GM21619 (cell line): Measurements from ENCODE around the gene ITLN1.

Experiments
- ATAC-seq: cut with Tn5 transposase; IDR thresholded peaks from one replicate; pipeline ENCODE4 v1.9.1; 2021; ENCODE audit not compliant: unreplicated experiment

Gene ITLN1

DNA sequence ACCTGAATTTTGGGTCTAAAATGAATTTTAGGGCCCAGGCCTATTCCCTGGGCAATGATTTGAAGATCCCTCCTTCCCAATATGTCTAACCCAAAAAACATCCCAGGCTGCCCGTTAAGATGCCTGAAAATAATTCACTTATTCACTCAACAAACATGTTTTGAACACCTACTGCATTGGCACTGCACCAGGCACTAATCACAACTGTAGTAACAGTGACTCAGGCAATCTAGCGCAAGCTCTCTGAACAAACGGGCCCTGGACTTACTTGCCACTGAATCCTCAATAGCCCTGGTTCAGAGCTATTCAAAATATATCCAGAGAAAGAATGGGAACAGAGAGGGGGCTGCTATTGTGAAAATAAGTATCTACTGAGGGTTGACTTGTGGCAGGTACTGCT lies 26.5 kb downstream of the ITLN1 start:
- no peak for ATAC-seq

DNA sequence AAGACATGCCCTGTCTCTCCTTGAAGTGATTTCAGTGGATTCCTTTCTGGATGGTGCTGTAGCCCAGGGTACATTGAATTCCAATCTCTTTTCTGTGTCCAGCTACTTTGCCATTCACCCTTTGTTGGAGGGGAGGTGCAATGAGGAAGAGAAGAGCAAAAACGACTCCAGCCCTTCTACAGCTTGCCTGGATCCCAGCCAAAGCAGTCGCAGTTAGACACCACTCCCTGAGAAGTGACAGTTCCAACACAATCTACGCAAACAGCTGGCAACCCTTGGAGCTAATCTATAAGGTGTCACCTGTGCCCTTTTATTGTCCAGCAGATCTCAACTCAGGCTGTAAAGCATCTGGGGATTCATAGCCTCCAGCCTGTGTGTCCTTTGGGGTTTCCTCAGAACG lies 26.9 kb downstream of the ITLN1 start:
- no peak for ATAC-seq

DNA sequence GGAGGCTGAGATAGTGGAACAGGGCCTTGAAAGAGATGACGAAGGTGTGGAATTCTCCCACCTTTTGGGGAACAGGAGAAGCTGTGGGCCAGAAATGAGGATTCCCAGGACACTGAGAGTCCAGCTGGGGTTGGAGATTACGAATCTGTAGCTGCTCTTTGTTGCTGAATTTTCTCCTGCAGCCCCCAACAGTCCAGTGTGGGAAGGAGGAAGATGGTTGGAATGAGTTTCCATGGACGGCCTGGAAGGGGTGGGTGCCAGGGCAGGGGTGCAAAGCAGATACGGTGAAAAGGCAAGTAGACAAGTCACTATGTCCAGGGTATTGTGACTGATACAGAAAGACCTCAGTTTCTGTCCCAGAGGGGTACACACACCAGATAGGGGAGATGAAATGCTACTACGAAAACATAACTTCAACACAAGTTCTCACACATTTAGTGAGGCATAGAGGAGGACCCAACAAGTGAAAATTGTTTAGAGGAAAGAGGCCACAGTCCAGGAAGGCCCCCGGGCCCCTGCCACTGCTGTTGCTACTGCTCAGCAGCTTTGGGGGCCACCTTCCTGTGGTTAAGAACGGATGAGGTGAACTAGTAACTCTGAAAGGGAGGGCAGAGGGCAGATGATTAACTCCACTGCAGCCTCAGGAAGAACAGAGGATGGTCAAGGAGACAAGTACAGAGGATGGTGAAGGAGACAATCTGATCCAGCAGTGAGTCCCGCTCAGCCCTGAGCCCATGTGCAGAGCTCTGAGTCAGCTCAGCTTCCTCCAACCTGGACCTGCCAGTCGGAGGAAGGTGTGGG lies 29.6 kb downstream of the ITLN1 start:
- ATAC-seq, result peak; percentile 89

DNA sequence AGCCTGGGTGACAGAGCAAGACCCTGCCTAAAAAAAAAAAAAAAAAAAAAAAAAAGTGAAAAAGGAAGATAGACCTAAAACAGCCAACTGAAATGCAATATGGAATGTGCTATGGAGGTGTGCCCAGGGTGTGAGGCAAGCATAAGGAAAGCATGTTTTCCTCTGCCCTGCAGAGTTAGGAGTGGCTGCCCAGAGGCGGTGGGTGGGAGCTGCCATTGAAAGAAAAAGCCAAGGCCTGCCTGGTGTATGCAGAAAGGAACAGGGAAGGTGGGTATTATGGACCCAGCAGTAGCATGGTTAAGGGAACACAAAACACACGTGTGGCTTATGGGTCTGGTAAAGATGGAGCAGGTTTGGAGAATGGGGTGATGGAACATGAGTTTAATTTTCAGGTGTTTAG lies 31.2 kb downstream of the ITLN1 start:
- no peak for ATAC-seq

DNA sequence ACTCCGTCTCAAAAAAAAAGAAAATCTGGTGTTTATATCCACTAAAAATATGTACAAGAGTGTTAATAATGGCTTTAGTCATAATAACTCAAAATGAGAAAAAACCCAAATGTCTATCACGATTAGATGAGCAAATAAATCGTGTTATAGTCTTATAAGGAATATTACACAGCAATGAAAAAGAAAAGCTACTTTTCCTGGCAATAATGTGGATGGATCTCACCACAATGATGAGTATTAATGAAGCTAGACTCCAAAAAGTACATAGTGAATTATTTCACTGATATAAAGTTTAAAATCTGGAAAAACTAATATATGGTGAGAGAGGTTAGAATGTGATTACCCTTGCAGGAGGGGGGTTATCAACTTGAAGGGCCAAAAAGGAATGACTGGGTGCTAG lies 32.0 kb downstream of the ITLN1 start:
- no peak for ATAC-seq

DNA sequence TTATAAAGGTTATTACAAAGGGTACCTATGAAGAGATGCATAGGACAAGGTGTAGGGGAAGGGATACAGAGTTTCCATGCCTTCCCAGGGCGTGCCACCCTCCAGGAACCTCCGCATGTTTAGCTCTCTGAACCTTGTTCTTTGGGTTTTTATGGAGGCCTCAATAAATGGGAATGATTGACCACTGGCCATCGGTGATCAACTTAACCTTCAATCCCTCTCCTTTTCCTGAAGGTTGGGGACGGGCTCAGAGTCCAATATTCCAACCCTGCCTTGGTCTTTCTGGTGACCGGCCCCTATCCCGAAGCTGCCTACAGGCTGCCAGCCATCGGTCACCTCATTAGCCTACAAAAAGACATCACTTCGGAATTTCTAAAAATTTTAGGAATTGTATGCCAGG lies 34.0 kb downstream of the ITLN1 start:
- no peak for ATAC-seq

DNA sequence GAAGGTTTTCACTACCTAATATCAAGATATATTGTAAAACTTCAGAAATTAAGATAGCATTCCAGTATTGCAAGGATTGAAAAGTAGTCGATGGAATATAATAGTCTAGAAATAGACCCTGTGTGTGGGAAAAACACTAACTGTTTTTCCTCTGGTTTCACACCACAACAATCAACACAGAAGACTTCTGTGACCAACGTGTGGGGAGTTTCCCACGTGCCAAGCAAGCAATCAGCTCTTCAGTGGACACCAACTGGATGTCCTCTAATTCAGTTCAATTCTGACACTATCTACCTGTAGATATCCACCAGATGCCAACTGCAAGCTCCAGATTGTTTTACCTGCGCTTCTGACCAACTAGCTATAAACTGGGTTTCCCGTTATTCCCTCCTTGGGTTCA lies 34.4 kb downstream of the ITLN1 start:
- no peak for ATAC-seq

DNA sequence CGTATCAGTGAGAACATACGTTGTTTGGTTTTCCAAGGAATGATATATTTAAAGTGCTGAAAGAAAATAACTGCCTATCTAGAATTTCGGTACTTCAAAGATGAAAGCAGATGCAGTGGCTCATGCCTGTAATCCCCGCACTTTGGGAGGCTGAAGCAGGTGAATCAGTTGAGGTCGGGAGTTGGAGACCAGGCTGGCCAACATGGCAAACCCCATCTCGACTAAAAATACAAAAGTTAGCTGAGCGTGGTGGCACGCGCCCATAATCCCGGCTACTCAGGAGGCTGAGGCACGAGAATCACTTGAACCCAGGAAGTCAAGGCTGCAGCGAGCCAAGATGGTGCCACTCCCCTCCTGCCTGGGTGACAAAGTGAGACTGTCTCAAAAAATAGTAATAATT lies 38.7 kb downstream of the ITLN1 start:
- no peak for ATAC-seq

DNA sequence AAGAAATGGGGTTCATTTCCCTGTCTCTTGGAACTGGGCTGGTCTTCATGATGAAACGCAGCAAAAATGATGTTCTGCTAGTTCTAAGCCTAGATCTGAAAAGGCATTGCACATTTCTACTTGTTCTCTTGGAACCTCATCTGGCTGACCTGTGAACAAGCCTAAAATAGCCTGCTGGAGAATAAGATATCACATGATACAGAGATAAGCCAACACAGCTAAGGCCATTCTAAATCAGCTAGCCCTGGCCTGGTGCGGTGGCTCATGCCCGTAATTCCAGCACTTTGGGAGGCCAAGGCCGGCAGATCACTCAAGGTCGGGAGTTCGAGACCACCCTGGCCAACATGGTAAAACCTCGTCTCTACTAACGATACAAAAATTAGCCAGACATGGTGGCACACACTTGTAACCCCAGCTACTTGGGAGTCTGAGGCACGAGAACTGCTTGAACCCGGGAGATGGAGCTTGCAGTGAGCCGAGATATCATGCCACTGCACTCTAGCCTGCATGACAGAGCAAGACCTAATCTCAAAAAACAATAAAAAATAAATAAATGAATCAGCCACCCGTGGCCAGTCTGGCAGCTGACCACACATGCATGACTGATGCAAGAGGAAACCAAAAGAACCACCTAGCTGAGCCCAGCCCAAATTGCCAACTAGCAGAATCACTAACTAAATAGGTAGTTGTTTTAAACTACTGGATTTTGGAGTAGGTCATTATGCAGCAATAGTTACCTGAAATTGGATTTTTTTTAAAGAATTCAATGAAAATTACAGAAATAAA lies 40.3 kb downstream of the ITLN1 start:
- no peak for ATAC-seq

DNA sequence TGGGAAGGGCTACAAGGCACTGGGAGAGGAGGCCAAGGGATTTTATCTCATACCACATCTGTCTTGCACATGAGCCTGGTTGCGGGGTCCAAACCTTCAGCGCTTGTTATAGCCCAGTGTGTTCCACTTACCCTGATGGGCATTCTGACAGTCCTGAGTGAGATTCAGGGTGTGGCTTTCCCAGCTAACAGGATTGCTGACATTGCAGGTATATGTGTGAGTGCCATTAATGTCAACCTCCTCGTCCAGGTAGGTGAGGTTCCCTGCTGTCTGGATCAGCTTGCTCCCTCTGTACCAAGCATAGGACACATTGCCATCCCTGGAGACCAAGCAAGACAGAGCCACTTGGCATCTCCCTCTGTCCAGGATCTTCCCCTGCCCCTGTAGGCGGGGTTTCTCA lies 43.9 kb downstream of the ITLN1 start:
- ATAC-seq, result no peak

DNA sequence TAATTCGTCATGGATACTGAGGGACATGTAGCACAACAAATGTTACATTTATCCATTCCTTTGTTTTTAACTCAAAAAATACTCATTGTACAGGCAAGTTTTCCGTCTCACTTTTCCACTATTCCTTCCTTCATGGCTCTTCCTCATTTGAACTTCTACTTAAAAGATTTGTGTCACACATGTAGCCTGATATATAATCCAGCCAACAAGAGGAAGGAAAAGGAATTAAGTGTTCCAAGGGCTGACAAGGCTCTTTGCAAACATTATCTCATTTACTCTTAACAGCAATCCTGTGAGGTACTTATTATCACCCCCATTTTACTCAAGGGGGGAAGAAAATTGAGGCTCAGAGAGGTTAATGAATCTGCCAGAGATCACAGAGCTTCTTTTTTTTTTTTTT lies 45.2 kb downstream of the ITLN1 start:
- ATAC-seq, result no peak

DNA sequence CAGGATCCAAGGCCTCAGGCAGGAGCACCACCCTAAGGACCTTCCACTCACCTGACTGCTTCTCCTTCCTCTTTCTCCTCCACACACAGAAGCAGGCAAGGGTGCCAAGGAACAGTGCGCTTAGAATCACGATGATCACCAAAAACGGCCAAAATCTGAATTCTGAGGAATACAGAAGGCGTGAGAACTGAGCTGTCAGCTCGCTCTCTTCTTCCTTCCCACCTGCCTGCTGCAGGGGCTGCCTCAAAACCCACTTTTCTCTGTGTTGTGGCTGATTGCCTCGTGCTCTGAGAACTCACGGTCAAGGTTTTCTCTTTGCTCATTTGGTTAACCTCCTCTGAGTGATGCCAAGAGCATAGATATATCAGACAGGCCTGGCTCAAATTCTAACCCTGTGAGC lies 46.1 kb downstream of the ITLN1 start:
- ATAC-seq, result no peak

DNA sequence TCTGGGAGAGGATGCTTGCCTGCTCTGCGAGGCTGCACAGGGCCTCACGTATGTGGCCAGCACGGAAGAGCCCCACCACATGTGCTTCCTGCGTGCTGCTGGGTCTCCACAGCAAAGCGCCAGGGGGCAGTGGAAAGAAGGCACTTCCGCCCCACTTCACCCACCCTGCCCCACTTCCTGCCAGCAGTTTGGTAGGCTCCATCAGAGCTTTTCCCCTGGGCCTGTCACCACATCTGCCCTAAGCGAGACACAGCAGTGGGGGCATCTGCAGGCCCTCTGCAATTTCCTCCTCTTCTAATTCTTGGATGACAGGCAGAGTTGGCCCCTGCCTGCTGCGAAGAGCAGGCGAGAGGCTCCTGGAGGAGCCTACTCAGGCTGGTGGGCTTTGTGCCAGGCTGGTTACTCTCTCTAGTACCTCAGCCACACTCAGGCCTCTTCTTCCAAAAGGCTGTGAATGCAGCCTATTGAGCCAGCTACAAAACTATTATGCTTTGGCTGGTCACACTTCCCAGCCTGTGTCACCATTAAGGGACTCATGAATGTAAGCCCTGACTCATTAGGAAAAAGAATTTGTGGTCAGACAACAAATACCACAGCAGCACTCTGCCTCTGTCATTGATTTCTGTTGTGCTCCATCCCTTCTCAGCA lies 47.3 kb downstream of the ITLN1 start:
- peak; percentile 77 for ATAC-seq

DNA sequence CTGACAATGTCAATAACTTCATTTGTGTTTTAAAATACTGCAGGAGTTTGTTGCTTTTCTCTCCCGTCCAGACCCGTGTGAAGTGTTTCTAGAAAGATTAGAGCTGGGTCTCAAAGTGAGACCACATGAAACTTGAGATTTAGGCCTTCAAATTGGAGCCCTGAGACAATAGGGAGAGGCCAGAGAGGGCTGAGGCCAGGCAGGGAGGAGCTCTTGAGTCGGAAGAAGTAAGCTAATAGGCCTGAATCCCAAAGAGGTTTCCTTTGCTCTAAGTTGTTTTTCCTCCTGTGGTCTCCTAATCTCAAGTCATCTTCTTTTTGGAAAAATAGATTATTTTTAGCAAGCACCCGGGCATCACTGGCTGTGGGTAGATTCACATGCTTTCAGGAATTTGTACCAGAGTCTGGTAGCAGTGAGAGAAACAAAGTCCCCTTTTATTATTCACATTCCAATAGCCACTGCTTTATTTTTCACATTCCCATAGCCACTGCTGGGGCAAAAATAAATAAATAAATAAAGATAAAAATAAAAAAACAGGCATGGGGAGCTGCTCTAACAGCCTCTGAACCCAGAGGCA lies 47.9 kb downstream of the ITLN1 start:
- no peak for ATAC-seq

DNA sequence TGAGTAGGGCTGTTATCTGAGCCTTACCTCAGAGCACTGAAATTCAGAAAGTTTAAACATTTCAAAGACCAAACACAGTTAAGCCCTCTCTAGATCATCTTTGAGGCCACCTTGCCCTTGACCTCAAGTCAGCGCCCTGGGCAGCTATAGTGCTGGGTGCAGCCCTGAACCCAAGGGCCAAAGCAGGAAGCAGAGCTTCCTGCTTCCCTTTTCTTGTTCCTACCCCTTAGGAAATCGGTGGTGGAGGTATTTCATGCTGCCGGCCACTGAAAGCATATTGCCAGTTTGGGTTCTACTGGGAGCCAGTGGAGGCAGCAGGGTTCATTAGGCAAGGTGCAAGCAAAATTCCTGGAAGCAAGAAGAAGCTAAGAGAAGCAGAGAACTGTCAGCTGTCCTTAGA lies 48.4 kb downstream of the ITLN1 start:
- no peak for ATAC-seq

DNA sequence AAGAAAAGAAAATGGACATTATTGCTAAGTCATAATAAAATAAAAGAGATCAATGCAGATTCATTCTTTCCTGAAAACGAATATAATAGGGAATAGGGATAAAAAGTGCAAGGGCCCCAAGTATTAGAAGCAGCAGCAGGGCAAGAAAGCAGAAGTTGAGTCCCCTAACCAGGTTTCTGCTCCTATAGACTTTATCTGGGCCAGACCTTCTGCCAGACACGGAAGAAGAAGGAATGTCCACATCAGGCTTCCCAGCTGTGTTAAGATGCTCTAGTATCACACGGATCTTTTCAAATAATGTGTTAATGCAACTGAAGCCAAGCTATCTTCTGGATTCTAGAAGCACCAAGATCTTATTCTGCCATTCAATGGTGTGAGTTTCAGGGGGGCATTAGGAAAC lies 49.2 kb downstream of the ITLN1 start:
- no peak for ATAC-seq

DNA sequence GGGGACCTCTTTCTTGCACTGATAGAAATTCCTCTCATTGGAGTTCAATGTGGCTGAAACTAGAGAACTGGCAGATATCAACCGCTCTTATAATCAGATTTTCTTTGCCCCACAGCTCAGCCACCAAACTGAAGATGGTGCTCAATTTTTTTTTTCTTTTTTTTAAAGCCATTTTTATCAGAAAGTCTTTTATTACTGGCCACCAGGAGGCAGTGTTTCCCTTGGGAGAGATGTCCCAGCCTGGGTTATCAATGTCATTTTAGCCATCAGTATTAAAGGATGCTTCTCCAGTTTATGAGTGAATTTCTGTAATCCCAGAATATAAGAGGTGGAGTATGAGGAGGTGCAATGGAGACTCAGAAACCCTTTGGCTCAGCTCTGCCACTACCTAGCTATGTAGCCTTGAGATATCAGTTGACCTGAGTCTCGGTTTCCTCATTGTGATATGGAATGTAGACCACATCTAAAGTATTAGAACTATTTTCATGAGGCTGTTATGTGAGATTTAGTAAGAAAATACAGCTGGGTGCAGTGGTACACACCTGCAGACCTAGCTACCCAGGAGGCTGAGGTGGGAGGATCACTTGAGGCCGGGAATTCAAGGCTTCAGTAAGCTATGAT lies 49.9 kb downstream of the ITLN1 start:
- no peak for ATAC-seq

DNA sequence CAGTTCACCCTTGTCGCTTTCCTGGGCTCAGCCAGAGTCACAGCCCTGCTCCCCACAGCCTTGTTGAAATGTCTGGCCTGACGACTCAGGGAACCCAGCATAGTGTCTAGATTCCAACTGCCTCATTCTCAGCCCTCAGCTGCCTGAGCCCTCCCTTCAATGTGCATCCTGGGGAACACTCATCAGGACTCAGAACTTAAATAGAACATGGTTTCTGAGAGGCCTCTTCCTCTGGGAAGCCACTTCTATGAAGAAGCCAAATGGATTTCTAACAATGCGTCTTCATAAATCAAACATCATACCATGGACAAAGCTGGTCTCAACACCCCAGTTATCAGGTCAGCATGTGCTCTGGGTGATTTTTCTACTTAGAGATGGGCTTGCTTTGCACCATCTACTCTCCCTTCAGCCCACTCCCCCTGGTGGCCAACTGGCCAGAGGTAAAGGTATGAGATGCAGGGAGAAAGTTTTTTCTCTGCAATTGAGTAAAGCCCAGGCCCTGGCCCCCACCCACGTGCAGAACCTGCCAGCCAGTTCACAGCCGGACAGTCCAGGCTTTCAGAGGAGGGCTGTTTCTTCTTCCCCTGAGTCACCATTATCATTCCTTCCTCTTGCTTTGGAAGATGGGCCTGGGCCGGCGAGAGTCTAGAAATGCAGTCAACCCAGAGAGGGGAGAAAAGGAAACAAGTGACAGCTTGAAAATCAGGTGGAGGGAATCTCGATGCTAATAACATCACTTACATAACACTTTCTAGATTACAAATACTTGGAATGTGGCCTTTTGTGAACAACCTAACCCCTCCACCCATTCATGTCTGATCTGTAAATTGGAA lies 54.4 kb downstream of the ITLN1 start:
- ATAC-seq, result no peak

DNA sequence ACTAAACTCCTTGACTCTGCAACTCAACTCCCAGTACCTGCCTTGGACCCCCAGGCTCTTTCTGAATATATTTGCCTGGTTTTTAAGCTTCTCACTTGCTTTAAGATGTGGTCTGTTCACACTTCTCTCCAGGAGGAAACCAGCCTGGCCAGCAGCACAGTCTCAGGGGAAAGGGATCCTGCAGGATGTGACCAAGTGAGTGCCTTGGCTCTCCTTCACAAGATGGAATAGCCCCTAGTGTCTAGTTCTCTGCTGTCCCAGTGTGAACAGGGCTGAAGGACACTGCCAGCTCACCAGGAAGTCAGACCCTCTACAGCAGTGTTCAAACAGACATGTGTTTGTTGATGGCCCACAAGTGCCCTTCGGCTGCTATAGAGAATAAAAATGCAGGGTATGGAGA lies 55.2 kb downstream of the ITLN1 start:
- no peak for ATAC-seq

DNA sequence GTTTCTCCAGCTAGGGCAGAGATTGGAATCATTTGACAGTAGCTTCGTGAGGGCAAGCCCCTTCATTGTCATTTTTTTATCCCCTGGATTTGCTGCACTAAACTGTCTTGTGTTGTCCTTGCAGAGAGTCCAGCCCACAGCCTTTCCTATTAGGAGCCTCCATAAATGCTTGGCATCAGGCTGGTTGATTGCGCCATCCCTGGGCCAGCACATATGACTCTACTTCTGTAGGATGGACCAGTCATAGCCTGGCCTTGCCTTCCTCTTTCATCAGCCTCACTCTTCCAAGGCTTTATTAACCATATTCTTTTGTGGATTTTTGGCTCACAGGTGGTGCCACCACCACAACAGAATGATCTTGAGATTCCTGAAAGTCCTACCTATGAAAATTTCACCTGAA lies 57.6 kb downstream of the ITLN1 start:
- ATAC-seq, result no peak
